AG09319 (cell line): ENCODE results near the gene CTBP2.
A peak's percentile ranks its signal among the peaks of the same experiment; 100 is the strongest.

Experiments
- DNase-seq: peaks from one replicate; pipeline ENCODE4 v3.0.0-alpha.2; 2010; ENCODE audit warnings: low read depth; ENCODE audit errors: extremely low read depth
- TF ChIP-seq, protein P1 (sequence below): IDR thresholded peaks from 2 replicates; pipeline ENCODE4 v1.5.1; 2011; ENCODE audit warnings: low read depth, mild to moderate bottlenecking, inconsistent platforms, low read length, moderate library complexity

CTBP2 gene

DNA sequence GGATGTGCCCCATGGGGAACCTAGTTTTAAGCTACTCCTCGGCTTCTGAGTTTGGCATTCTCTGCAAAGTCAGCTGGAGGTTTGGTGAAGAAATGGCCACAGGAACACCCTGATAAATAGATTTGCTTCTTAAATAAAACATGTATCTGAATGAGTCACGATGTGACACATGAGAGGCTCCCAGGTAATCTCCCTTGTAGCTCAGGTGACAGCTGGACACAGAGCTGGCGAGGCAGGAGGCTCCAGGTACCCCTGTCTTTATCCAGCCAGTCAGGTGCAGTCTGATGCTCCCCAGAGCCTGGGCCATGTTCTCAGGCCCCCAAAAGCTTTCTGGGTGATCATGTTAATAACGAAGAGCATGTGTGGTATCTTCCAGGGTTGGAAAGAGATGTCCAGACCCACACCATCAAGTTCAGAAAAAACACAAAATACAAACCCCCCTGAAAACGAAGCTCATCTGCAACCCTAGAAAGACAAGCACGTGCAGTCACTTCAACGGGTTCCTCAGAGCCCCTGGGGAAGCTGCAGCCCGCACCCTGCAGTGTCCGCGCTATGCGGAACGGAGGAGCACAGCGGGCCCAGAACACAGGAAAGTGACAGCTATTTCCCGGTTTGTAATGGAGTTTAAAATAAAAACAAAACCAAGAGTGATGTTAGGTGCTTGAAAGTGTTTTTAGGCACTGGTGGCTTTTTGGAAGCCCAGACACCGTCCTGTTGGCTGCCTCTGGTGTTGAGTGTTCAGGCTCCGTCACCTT lies 149.0 kb downstream of the CTBP2 start:
- TF ChIP-seq, protein P1, sequence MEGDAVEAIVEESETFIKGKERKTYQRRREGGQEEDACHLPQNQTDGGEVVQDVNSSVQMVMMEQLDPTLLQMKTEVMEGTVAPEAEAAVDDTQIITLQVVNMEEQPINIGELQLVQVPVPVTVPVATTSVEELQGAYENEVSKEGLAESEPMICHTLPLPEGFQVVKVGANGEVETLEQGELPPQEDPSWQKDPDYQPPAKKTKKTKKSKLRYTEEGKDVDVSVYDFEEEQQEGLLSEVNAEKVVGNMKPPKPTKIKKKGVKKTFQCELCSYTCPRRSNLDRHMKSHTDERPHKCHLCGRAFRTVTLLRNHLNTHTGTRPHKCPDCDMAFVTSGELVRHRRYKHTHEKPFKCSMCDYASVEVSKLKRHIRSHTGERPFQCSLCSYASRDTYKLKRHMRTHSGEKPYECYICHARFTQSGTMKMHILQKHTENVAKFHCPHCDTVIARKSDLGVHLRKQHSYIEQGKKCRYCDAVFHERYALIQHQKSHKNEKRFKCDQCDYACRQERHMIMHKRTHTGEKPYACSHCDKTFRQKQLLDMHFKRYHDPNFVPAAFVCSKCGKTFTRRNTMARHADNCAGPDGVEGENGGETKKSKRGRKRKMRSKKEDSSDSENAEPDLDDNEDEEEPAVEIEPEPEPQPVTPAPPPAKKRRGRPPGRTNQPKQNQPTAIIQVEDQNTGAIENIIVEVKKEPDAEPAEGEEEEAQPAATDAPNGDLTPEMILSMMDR: no peak
- DNase-seq: no peak

DNA sequence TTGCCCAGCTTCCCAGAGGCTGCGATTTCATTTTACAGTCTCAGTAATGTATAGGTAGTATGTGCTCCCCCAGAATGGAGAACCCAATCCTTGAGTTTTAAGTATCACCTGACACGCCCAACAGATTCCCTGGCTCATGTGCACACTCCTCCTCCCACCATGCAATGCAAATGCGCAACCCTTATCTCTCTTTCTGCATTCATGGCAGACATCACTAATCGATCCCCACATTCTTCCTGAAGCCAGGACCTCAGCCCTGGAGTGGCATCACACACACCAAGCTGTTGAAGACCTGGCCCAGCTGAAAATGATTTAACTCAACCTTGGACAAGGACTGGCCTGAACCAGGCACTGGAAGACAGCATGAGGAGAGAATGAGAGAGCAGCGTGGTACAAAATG lies 150.0 kb downstream of the CTBP2 start:
- DNase-seq: no peak
- TF ChIP-seq, protein P1: no peak

DNA sequence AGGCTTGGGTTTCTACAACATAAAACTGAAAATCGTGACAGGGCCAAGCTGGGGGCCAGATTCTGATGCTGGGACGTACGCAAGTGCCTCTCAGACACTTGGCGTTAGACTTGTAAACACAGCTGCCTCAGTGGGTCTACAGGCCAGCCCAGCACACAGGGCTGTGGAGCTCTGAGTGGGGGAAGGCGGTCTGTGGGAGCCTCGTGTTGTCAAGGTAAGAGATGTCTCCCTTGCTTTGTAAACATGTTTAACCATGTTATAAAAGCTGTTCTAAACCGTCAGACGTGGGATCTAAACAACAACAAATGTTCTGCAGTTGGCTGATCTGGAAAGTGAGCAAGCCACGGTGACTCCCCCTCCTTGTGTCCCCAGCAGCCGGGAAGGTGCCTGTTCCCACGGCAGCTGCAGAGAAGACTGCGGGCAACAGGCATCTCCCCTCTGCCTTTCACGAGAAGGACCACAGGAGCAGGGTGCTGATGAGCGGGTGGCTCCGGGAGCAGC lies 150.7 kb downstream of the CTBP2 start:
- no peak for DNase-seq
- TF ChIP-seq, protein P1: no peak

DNA sequence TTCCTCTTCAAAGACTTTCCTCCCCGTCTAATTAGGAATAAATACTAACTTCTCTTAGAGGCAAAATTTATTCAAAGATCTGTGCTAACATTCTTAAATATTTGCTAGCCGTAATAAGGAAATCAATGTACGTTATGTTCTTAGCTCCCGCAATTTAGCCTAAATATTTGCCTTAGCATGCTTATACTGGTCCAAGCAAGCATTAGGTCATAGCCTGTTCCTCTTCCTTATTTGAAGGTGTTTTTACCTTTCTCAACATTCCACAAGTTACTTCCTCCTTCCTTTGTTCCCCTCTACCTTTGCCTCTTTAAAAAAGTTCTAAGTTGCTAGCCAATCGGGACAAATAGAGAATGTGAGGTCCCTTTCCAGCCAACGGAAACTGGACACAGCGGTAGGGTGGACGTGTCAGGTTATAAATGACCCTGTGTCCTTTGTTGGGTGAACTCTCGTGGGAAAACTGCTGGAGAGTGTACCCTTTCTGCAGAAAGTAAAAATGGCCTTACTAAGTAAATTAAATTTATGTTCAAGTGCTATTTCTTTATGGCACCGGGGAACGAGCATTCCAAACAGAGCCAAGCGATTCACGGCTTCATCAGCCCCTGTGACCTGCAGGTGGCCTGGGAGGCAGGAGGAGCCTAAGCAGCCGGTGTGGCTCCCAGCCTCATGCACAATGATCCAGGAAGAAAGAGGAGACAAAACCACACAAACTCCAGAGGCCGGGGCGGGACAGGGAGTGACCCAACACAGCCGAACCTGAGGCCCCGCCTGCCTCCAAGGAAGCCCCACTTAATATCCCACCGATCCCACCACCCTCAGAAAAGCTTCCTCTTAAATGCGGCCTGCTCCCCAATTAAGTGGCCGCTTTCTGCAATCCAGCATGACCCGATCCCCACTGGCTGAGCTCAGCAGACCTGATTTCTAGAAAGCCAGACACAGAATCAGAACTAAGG lies 151.4 kb downstream of the CTBP2 start:
- no peak for DNase-seq
- TF ChIP-seq, protein P1: no peak

DNA sequence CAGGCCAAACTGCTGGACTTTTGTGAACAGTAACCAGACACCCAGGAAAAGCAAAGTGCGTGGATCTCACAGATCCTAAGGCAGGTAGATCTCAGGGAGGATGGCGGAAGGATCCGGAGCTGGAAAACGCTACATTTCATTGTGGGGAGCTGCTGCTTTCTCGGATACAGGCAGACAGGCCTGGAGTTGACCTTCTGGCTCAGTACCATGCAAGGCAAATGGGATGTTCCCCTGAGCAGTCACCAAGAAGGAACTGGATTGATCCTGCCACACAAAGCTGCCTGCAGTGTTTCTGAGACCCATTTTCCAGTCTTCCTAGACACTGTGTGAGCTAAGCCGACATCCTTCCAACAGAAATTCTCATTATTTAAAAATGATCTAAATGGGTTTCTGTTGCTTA lies 152.9 kb downstream of the CTBP2 start:
- TF ChIP-seq, protein P1: no peak
- no peak for DNase-seq

DNA sequence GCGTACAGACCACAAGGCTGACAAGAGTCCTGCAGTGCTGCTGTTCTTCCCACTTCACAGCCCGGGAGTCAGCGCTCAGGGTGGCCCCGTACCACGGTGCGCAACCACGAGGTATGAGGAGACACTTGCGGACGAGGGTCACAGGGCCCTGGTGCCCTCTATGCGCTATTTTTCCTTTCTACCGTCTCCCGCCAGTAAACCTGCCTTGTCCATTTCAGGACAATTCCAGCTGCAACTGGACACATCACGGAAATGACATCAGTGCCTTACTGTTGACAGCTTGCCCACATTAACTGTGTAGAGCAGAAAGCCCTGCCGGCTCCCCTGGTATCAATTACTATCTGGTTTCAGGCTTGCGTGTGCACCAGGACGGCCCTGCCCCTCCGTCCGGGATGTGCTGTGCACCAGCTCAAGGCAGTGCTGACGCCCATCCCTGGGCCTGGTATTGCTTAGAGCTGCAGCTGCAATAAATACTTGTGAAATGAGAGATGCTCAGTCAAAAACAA lies 153.4 kb downstream of the CTBP2 start:
- TF ChIP-seq, protein P1: no peak
- peak; percentile 98 for DNase-seq
